Psoas muscle (tissue), 8 donors: ENCODE data around the gene RNF187. TPM values are rescaled to one million over a fixed set of nuclear protein-coding genes. Genes with fewer than 3 reads are reported as not detected.
A peak's percentile ranks its signal among the peaks of the same experiment; 100 is the strongest.

Experiments
- ATAC-seq, 4 donors: fragments of 200-7000 bp; cut with Tn5 transposase; one replicate each; pipeline ENCODE4 v1.9.1; 2020; ENCODE audit warnings: moderate library complexity in 3 of 4, mild to moderate bottlenecking in 2 of 4
- DNase-seq, 2 donors: peaks; one replicate each; pipeline ENCODE4 v3.0.0-alpha.2; 2020
- H3K27ac ChIP-seq: fragments of 200-600 bp; one replicate; pipeline ENCODE4 v1.8.0; 2022
- H3K27me3 ChIP-seq, 3 donors: fragments of 200-600 bp in 1 of 3; one replicate each; pipeline versions ENCODE4 v1.6.1 to v1.8.0; 2013 to 2022; ENCODE audit warnings: low read length in 2 of 3, mild to moderate bottlenecking in 2 of 3, moderate library complexity in 1 of 3; ENCODE audit not compliant: insufficient read depth in 3 of 3
- H3K36me3 ChIP-seq, 2 donors: fragments of 200-600 bp in 1 of 2; one replicate each; pipeline versions ENCODE4 v1.6.1 to v1.8.0; 2013 to 2022; ENCODE audit warnings: low read depth in 1 of 2, mild to moderate bottlenecking in 1 of 2, moderate library complexity in 1 of 2; ENCODE audit not compliant: insufficient read depth in 1 of 2
- H3K4me1 ChIP-seq: fragments of 200-600 bp; one replicate; pipeline ENCODE4 v1.8.0; 2022
- H3K4me3 ChIP-seq: fragments of 200-600 bp; one replicate; pipeline ENCODE4 v1.8.0; 2022; ENCODE audit warnings: mild to moderate bottlenecking
- H3K9me3 ChIP-seq: fragments of 200-600 bp; one replicate; pipeline ENCODE4 v1.8.0; 2022
- CTCF ChIP-seq: fragments of 200-600 bp; IDR thresholded peaks from one replicate; pipeline ENCODE4 v1.8.0; 2022; ENCODE audit warnings: antibody characterized with exemption
- WGBS, 3 donors: extraction: QIAGEN DNeasy Blood & Tissue Kit; methylation state at CpG; one replicate each; pipeline versions ENCODE4 v1.1.6 to v1.1.7; 2013; 5-methylcytosine and 5-hydroxymethylcytosine counted together
- intact Hi-C, 2 donors: fragments of 100-400 bp; cut with DNase I; formaldehyde crosslinking; loops; one replicate each; pipeline versions ENCODE4 v1.11.0 to v1.14.2; 2022
- polyA plus RNA-seq, 3 donors: library from polyadenylated mRNA; stranded (reverse); fragments of 200-250 nt; gene quantifications; one replicate each; pipeline ENCODE4 v1.2.3, GENCODE V29; 2013
- total RNA-seq, 4 donors: library from RNA; stranded (reverse); fragmentation: NEBNext Ultra II Directional in 2 of 4; extraction: Animal tissue kit (Norgen Biotek cat#: 25700) in 2 of 4; gene quantifications; one replicate each; pipeline versions ENCODE4 v1.2.1 to v1.2.4, GENCODE V29; 2021 to 2023
- donor health status: healthy with polysubstance abuse.
- donor health status: DM: no; HTN: no; CAD: no; lungs with moderate emphysema.
- donor health status: Bipolar disorder and iron deficiency.
- donor health status: healthy.
- donor health status: DM: yes; HTN: yes; CAD: no.
- donor health status: DM: no; HTN: no; CAD: no.
- donor health status: DM: no; HTN: no; CAD: no.
- donor health status: DM: yes; HTN: yes; CAD: no.

The RNF187 gene
- total and polyA plus RNA-seq, 7 donors = 34.8 to 167 (median 85.2) TPM

GRCh38 chr1:228513236-228513900 is 26.2 kb downstream of the RNF187 start:
- DNase-seq (no peak), ATAC-seq (peak; percentile 30 to 84 (median 58))
- no peak overlapping the region for H3K4me3 ChIP-seq
- no peaks in the 10 kb centered on the region for H3K36me3 ChIP-seq
- peaks cover 6% of the 10 kb centered on the region for H3K4me1 ChIP-seq
- intact Hi-C loops = no loop called here
- no peak overlapping the region for H3K27ac ChIP-seq
- no peaks in the 10 kb centered on the region for H3K9me3 ChIP-seq
- WGBS, 3 donors = 34 to 43% (median 40%) methylated on average over 14 of the region's 14 CpGs
- no peaks in the 10 kb centered on the region for H3K27me3 ChIP-seq
- TF ChIP-seq CTCF = no peak

- no peaks in the 10 kb centered on the region for H3K9me3 ChIP-seq
- peaks cover 6% of the 10 kb centered on the region for H3K4me1 ChIP-seq
- intact Hi-C loops = no loop called here
- ATAC-seq = no peak
- 79 to 89% (median 84%) methylated on average over 7 of the region's 7 CpGs for WGBS, 3 donors
- no peak overlapping the region for H3K27ac ChIP-seq
- peaks cover 0 to 2% (median 0%) of the 10 kb centered on the region in 3 donors for H3K27me3 ChIP-seq
- no peak for TF ChIP-seq CTCF
- no peak for DNase-seq
- H3K4me3 ChIP-seq = no peak overlapping the region
- H3K36me3 ChIP-seq = no peaks in the 10 kb centered on the region
These were observed 27.2 kb downstream of the RNF187 start for GRCh38 chr1:228514421-228514820.

GRCh38 chr1:228515200-228515834 is 28.1 kb downstream of the RNF187 start:
- TF ChIP-seq CTCF = peak; percentile 52
- H3K9me3 ChIP-seq = no peaks in the 10 kb centered on the region
- no peaks in the 10 kb centered on the region for H3K36me3 ChIP-seq
- H3K4me1 ChIP-seq = peaks cover 6% of the 10 kb centered on the region
- 24 to 46% (median 26%) methylated on average over 2 of the region's 2 CpGs for WGBS, 3 donors
- peaks cover 0 to 5% (median 0%) of the 10 kb centered on the region in 3 donors for H3K27me3 ChIP-seq
- DNase-seq = no peak
- no peak overlapping the region for H3K4me3 ChIP-seq
- no peak for ATAC-seq
- no peak overlapping the region for H3K27ac ChIP-seq
- intact Hi-C loops = no loop called here

- Histone ChIP-seq H3K36me3 (no peaks in the 10 kb centered on the region), H3K27ac (no peak overlapping the region), H3K9me3 (no peaks in the 10 kb centered on the region), H3K27me3 (peaks cover 0 to 5% (median 0%) of the 10 kb centered on the region in 3 donors), H3K4me1 (peaks cover 6% of the 10 kb centered on the region), H3K4me3 (no peak overlapping the region)
- WGBS, 3 donors = 54 to 59% (median 56%) methylated on average over 2 of the region's 2 CpGs
- intact Hi-C loops = no loop called here
- ATAC-seq (no peak), DNase-seq (no peak)
- no peak for TF ChIP-seq CTCF
These were observed 30.5 kb downstream of the RNF187 start for GRCh38 chr1:228517655-228518054.
